AG04450 (cell line): Measurements from ENCODE around the gene ACBD6. TPM values are rescaled to one million over a fixed set of nuclear protein-coding genes. Genes with fewer than 3 reads are reported as not detected.
"Not testable (repeated sequence)": the region's sequence is repeated elsewhere in the genome, so short reads cannot be mapped to it uniquely, and the experiment has no call there.

Source experiments
- CTCF ChIA-PET: fragments of 300-600, 350-600 bp; formaldehyde crosslinking; extraction: SDS; loops from one replicate; lab custom pipeline; 2022; ENCODE audit warnings: antibody characterized with exemption, inconsistent platforms; lab: Charles Lee
- POLR2A ChIA-PET: fragments of 350-600 bp; formaldehyde crosslinking; extraction: SDS; loops from one replicate; lab custom pipeline; 2021; ENCODE audit warnings: antibody characterized with exemption, inconsistent platforms; lab: Yijun Ruan, JAX
- DNase-seq: peaks from one replicate; pipeline ENCODE4 v3.0.0-alpha.2; 2011; ENCODE audit warnings: low read depth, low spot score
- H3K27ac ChIP-seq: one replicate; pipeline ENCODE4 v1.5.1; 2012; ENCODE audit warnings: low read depth, low read length, control low read depth
- H3K27me3 ChIP-seq: one replicate; pipeline ENCODE4 v1.6.0; 2012; ENCODE audit warnings: low read length; ENCODE audit not compliant: control insufficient read depth, insufficient read depth
- H3K4me3 ChIP-seq: 2 replicates; pipeline ENCODE4 v1.5.1; 2011; ENCODE audit warnings: mild to moderate bottlenecking, low read depth, low read length, control low read depth
- H3K9me3 ChIP-seq: 2 replicates; pipeline ENCODE4 v1.5.1; 2012; ENCODE audit warnings: low read length; ENCODE audit not compliant: control insufficient read depth, insufficient read depth
- polyA plus RNA-seq: library from polyadenylated mRNA; depleted of rRNA; stranded (reverse); fragments of >200 nt; gene quantifications from 2 replicates; pipeline ENCODE4 v1.2.3, GENCODE V29; 2011
- TF ChIP-seq, protein P1 (sequence below): IDR thresholded peaks from 2 replicates; pipeline ENCODE4 v1.5.1; 2011; ENCODE audit warnings: low read depth, low read length, control low read depth, inconsistent platforms

Gene ACBD6
- polyA plus RNA-seq, 1 experiment, result 87.6 TPM

- ChIA-PET POLR2A (no interaction called here), CTCF (interaction anchor here (0.6 to 8.6 kb wide), 51 partner anchors 8 to 776 kb away, joined by 3 to 145 read pairs (median 4); partner anchors contain the start of gene ACBD6)
- no peak for DNase-seq
- TF ChIP-seq, protein P1, sequence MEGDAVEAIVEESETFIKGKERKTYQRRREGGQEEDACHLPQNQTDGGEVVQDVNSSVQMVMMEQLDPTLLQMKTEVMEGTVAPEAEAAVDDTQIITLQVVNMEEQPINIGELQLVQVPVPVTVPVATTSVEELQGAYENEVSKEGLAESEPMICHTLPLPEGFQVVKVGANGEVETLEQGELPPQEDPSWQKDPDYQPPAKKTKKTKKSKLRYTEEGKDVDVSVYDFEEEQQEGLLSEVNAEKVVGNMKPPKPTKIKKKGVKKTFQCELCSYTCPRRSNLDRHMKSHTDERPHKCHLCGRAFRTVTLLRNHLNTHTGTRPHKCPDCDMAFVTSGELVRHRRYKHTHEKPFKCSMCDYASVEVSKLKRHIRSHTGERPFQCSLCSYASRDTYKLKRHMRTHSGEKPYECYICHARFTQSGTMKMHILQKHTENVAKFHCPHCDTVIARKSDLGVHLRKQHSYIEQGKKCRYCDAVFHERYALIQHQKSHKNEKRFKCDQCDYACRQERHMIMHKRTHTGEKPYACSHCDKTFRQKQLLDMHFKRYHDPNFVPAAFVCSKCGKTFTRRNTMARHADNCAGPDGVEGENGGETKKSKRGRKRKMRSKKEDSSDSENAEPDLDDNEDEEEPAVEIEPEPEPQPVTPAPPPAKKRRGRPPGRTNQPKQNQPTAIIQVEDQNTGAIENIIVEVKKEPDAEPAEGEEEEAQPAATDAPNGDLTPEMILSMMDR, result peak; percentile 74
- H3K27me3 ChIP-seq, result no peaks in the 10 kb centered on the region
- H3K27ac ChIP-seq, result no peak overlapping the region
- H3K4me3 ChIP-seq, result no peak overlapping the region
- no peaks in the 10 kb centered on the region for H3K9me3 ChIP-seq
These were observed 19.7 kb downstream of the ACBD6 start for GRCh38 chr1:180482425-180483275.

GRCh38 chr1:180470031-180470430, 32.3 kb downstream of the ACBD6 start:
- Histone ChIP-seq H3K9me3 (no peaks in the 10 kb centered on the region), H3K27me3 (no peaks in the 10 kb centered on the region), H3K27ac (no peak overlapping the region), H3K4me3 (no peak overlapping the region)
- CTCF ChIA-PET, result interaction anchor here (0.7 to 0.9 kb wide), 2 partner anchors 8 to 13 kb away, joined by 3 read pairs; no protein-coding TSS in a partner anchor
- DNase-seq, result no peak
- POLR2A ChIA-PET, result no interaction called here
- TF ChIP-seq, protein P1, result no peak

DNA sequence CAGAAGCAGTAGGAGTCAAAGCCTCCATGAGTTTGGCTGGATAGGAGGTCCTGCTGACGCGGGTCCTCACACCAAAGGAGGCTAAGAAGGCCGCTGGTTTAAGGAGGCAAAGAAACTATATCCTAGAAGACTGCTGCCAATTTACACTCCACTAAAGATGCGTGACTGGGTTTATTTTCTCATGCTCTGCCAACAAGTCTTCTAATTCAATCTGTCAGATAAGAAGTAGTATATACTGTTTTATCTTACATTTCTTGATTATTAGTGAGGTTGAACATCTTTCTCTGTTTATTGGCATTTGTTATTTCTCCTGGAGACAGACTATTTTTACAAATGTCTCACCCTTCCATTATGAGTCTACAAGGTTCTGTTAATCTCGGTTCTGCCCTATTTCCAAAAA, 34.1 kb downstream of the ACBD6 start:
- POLR2A ChIA-PET, result no interaction called here
- CTCF ChIA-PET, result interaction anchor here (0.6 to 2.2 kb wide), 2 partner anchors 9 to 198 kb away, joined by 3 to 10 read pairs; no protein-coding TSS in a partner anchor

GRCh38 chr1:180462102-180462501, 40.3 kb downstream of the ACBD6 start:
- H3K4me3 ChIP-seq, result no peak overlapping the region
- H3K27me3 ChIP-seq, result no peaks in the 10 kb centered on the region
- POLR2A ChIA-PET, result no interaction called here
- TF ChIP-seq, protein P1, result no peak
- DNase-seq, result no peak
- no peak overlapping the region for H3K27ac ChIP-seq
- H3K9me3 ChIP-seq, result peaks cover 4% of the 10 kb centered on the region; the same call in 1 of the 2 replicates
- CTCF ChIA-PET, result interaction anchor here (0.8 to 2.4 kb wide), 3 partner anchors 16 to 209 kb away, joined by 3 to 11 read pairs (median 6); no protein-coding TSS in a partner anchor

More for the DNA sequence above, 34.1 kb downstream of the ACBD6 start:
- H3K27me3 ChIP-seq, result no peaks in the 10 kb centered on the region
- no peak overlapping the region for H3K27ac ChIP-seq
- H3K9me3 ChIP-seq, result no peaks in the 10 kb centered on the region
- no peak overlapping the region for H3K4me3 ChIP-seq
- DNase-seq, result no peak
- TF ChIP-seq, protein P1, result no peak

DNA sequence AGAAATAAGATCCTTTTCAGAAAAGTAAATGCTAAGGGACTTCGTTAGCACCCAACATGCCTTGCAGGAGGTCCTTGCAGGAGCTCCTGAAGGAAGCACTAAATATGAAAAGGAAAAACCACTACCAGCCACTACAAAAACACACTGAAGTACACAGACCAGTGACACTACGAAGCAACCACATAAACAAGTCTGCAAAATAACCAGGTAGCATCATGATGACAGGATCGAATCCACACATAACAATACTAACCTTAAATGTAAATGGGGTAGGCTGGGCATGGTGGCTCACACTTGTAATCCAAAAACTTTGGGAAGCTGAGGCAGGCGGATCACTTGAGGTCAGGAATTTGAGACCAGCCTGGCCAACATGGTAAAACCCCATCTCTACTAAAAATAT, 40.7 kb downstream of the ACBD6 start:
- ChIA-PET CTCF (interaction anchor here (1.6 to 2.4 kb wide), 2 partner anchors 16 to 21 kb away, joined by 6 to 11 read pairs; no protein-coding TSS in a partner anchor), POLR2A (interaction anchor here (0.6 kb wide), 1 partner anchor 37 kb away, joined by 5 read pairs; no protein-coding TSS in a partner anchor)
- H3K27ac ChIP-seq, H3K9me3 ChIP-seq, H3K4me3 ChIP-seq, H3K27me3 ChIP-seq, DNase-seq: not testable (repeated sequence)
